ENCODE measurements around the gene COL6A5. TPM values are rescaled to one million over a fixed set of nuclear protein-coding genes. Genes with fewer than 3 reads are reported as not detected.

Gene COL6A5
- total and polyA plus RNA-seq, 2 donors (not counting 3 experiments of a cell fraction or from before 2014, with no cell fraction given) = not detected

DNA sequence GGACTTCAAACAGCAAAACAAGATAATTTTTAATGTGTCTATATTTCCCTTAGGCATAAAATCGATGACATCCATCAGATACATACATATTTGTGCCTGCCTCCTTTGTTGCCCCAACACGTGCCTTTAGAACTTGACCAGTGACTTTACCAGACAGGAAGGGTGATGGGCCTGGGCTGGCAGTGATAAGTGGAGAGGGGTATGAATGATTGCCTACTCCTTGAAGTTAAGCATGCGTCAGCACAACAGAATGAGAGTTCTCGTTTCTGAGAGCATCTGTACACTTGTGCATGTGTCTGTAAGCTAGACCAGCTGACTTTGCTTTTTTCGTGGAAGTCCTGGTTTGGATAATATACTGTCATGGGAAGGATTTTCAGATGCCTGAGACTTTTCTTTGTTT, 116.6 kb downstream of the COL6A5 start:
- Histone ChIP-seq H3K9ac (replicated peaks; ENCODE audit: extremely low read depth, insufficient read depth, low read length) (no peak overlapping the region), H3K4me2 (ENCODE audit: insufficient read depth, low read length) (no peak overlapping the region), H3K27me3 (ENCODE audit: control insufficient read depth in 2 of 2, insufficient read depth in 2 of 2, low read length in 2 of 2) (no peaks in the 10 kb centered on the region), H2AFZ (ENCODE audit: low read depth, low read length) (no peak overlapping the region), H3K27ac (ENCODE audit: insufficient read depth, low read depth, low read length) (no peak overlapping the region), H3K79me2 (ENCODE audit: control insufficient read depth, insufficient read depth, low read length) (no peaks in the 10 kb centered on the region), H3K4me3 (replicated peaks in 1 of 3; ENCODE audit: insufficient read depth in 1 of 3, low read depth in 1 of 3, low read length in 3 of 3) (no peak overlapping the region), H4K20me1 (replicated peaks; ENCODE audit: control insufficient read depth, extremely low read depth, insufficient read depth, low read length) (no peaks in the 10 kb centered on the region), H3K9me1 (replicated peaks; ENCODE audit: control insufficient read depth, extremely low read depth, insufficient read depth, low read length) (no peaks in the 10 kb centered on the region), H3K36me3 (ENCODE audit: control insufficient read depth in 2 of 2, extremely low read depth in 1 of 2, insufficient read depth in 2 of 2, low read length in 2 of 2) (no peaks in the 10 kb centered on the region), H3K4me1 (ENCODE audit: control insufficient read depth, extremely low read depth, insufficient read depth, low read length) (no peaks in the 10 kb centered on the region), H3K9me3 (replicated peaks; ENCODE audit: control insufficient read depth, insufficient read depth, low read length) (no peaks in the 10 kb centered on the region)
- ChIA-PET CTCF (no interaction called here), POLR2A (no interaction called here)
- no peak for DNase-seq (ENCODE audit: low read depth, low spot score)
- dilution Hi-C loops (cut with MboI; ENCODE audit: extremely low pct_ligation_motif_present, low sequenced_read_pairs) = no loop called here
- intact Hi-C loops (cut with micrococcal nuclease) = no loop called here
- TF ChIP-seq POLR2A (IDR thresholded peaks at IDR 0.05; ENCODE audit: low read depth, low read length) (no peak), POLR2AphosphoS5 (IDR thresholded peaks at IDR 0.05; ENCODE audit: insufficient read depth, low read depth, low read length) (no peak), FOS (IDR thresholded peaks at IDR 0.05; ENCODE audit: borderline replicate concordance, insufficient read depth, low read length) (no peak), JUN (IDR thresholded peaks at IDR 0.05; ENCODE audit: borderline replicate concordance, insufficient read depth, insufficient read length, low read depth) (no peak)
- BruUV-seq (replicated peaks) = no TSS peak
- no peak for FAIRE-seq

DNA sequence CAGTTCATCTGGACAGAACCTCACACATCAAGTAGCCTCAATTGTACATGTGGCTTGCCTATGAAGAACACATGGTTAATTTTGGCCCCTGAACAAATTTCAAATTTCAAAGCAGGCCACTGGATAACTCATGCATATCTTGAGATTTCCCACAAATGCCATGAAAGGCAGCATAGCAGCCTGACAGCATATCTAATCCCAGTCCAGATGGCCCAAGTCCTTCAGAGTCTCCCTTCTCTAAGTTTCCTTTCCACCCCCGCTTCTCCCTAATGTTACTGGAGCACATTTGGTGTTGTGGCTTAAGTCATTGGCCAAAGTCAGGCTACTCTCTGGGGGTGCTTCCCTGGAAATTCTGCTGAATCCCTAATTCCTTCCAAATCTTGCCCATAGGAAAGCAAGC, 117.7 kb downstream of the COL6A5 start:
- Histone ChIP-seq H3K4me1 (ENCODE audit: control insufficient read depth, extremely low read depth, insufficient read depth, low read length) (no peaks in the 10 kb centered on the region), H3K27me3 (ENCODE audit: control insufficient read depth in 2 of 2, insufficient read depth in 2 of 2, low read length in 2 of 2) (no peaks in the 10 kb centered on the region), H3K9me1 (replicated peaks; ENCODE audit: control insufficient read depth, extremely low read depth, insufficient read depth, low read length) (no peaks in the 10 kb centered on the region), H3K4me3 (replicated peaks in 1 of 3; ENCODE audit: insufficient read depth in 1 of 3, low read depth in 1 of 3, low read length in 3 of 3) (no peak overlapping the region), H3K79me2 (ENCODE audit: control insufficient read depth, insufficient read depth, low read length) (no peaks in the 10 kb centered on the region), H2AFZ (ENCODE audit: low read depth, low read length) (no peak overlapping the region), H3K4me2 (ENCODE audit: insufficient read depth, low read length) (no peak overlapping the region), H3K27ac (ENCODE audit: insufficient read depth, low read depth, low read length) (no peak overlapping the region), H3K9ac (replicated peaks; ENCODE audit: extremely low read depth, insufficient read depth, low read length) (no peak overlapping the region), H3K36me3 (ENCODE audit: control insufficient read depth in 2 of 2, extremely low read depth in 1 of 2, insufficient read depth in 2 of 2, low read length in 2 of 2) (no peaks in the 10 kb centered on the region), H3K9me3 (replicated peaks; ENCODE audit: control insufficient read depth, insufficient read depth, low read length) (no peaks in the 10 kb centered on the region), H4K20me1 (replicated peaks; ENCODE audit: control insufficient read depth, extremely low read depth, insufficient read depth, low read length) (no peaks in the 10 kb centered on the region)
- intact Hi-C loops (cut with micrococcal nuclease) = no loop called here
- no TSS peak for BruUV-seq (replicated peaks)
- ChIA-PET CTCF (no interaction called here), POLR2A (no interaction called here)
- no peak for FAIRE-seq
- dilution Hi-C loops (cut with MboI; ENCODE audit: extremely low pct_ligation_motif_present, low sequenced_read_pairs) = no loop called here
- TF ChIP-seq, protein P1, sequence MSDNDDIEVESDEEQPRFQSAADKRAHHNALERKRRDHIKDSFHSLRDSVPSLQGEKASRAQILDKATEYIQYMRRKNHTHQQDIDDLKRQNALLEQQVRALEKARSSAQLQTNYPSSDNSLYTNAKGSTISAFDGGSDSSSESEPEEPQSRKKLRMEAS (IDR thresholded peaks at IDR 0.05; ENCODE audit: insufficient read depth, insufficient read length) = no peak
- TF ChIP-seq, protein P2, sequence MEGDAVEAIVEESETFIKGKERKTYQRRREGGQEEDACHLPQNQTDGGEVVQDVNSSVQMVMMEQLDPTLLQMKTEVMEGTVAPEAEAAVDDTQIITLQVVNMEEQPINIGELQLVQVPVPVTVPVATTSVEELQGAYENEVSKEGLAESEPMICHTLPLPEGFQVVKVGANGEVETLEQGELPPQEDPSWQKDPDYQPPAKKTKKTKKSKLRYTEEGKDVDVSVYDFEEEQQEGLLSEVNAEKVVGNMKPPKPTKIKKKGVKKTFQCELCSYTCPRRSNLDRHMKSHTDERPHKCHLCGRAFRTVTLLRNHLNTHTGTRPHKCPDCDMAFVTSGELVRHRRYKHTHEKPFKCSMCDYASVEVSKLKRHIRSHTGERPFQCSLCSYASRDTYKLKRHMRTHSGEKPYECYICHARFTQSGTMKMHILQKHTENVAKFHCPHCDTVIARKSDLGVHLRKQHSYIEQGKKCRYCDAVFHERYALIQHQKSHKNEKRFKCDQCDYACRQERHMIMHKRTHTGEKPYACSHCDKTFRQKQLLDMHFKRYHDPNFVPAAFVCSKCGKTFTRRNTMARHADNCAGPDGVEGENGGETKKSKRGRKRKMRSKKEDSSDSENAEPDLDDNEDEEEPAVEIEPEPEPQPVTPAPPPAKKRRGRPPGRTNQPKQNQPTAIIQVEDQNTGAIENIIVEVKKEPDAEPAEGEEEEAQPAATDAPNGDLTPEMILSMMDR (IDR thresholded peaks at IDR 0.05; ENCODE audit: extremely low read depth in 1 of 2, insufficient read depth in 1 of 2, low read depth in 1 of 2, low read length in 2 of 2) = no peak
- TF ChIP-seq EZH2 (IDR thresholded peaks at IDR 0.05; ENCODE audit: borderline replicate concordance, low read depth, low read length, severe bottlenecking) = no peak
- TF ChIP-seq FOS (IDR thresholded peaks at IDR 0.05; ENCODE audit: borderline replicate concordance, insufficient read depth, low read length) = no peak
- TF ChIP-seq GATA2 (IDR thresholded peaks at IDR 0.05; ENCODE audit: insufficient read depth, insufficient read length, low read depth, low read length) = no peak
- TF ChIP-seq JUN (IDR thresholded peaks at IDR 0.05; ENCODE audit: borderline replicate concordance, insufficient read depth, insufficient read length, low read depth) = no peak
- no peak for TF ChIP-seq POLR2A (IDR thresholded peaks at IDR 0.05; ENCODE audit: low read depth, low read length)
- TF ChIP-seq POLR2AphosphoS5 (IDR thresholded peaks at IDR 0.05; ENCODE audit: insufficient read depth, low read depth, low read length) = no peak
- DNase-seq (ENCODE audit: low read depth, low spot score) = no peak

Data from endothelial cell of umbilical vein (primary cell).